Measurements from ENCODE around the gene FMN2. TPM values are rescaled to one million over a fixed set of nuclear protein-coding genes. Genes with fewer than 3 reads are reported as not detected.

The FMN2 gene
- total RNA-seq, 1 donor from 2014 or later, result not detected

DNA sequence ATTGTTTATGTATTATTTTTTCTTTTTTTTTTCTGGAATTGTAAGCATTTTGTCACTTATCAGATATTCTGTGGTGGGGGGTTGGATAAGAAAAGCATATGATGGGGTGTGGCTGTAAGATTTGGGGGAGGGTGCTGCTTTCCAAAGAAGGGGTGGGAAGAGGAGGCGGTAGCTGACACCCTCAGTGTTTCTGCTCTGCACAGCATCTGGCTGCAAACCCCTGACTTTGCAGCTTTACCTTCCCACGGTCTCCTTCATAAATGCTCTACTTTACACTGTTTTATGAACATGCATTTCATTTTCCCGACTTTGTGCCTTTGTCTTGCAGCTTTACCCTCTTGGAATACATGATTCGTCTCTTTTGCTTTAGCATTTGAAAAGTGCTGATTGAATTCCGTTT lies 7.6 kb downstream of the FMN2 start:
- ATAC-seq, result no peak

DNA sequence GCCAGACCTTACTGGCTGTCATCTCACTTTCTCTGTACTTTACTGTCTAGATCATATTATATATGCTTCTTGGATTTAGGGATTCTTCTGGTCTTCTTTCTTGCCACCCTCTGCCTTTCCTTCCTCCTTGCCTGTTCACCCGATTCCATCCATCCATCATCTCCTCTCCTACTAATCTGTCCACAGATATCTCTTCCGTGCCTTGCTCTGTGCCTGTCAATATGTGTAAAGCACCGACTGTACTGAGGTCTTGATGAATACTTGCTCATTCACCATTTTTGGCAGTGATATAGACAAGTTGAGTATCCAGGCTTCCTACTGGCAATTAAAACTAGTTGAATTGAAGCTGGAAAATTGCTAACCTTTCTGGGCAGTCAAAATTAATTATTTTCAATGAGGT lies 8.1 kb downstream of the FMN2 start:
- no peak for ATAC-seq

DNA sequence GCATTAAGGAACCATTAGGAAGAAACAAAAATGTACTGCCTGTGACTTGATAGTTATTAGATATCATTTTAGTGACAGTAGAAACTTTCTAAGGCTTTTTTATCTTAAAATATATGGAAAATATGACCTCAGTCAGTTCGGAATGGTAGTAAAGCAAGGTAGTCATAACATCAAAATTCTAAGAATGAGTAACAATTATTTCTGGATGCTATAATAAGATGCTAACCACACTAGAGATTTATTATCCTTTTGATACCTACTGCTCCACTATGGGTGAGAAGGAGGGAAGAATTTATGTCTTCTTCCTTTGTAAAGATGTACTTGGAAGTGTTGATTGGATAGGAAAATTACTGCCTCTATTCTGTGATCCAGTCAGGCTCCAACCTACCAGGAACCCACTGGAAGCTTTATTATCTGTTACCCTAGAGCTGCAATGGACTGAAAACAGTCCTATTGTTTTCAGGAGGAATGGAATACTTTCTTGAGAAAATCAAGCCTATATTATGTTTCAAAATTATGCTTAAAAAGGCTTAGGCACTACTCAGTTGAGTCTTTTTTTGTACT lies 8.8 kb downstream of the FMN2 start:
- no peak for ATAC-seq

DNA sequence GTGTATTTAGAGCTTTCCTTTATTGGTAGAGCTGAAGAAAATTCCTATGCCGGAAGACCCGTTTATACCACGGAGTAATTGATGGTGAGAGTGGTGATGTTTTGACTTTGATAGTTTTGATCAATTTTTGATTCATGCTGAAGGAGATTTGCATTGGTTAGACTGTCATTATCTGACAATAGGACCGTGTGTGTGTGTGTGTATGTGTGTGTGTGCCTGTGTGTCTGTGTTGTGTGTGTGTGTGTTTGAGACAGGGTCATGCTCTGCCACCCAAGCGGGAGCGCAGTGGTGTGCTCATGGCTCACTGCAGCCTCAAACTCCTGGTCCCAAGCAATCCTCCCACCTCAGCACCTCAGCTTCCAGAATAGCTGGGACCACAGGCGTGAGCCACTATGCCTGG lies 9.6 kb downstream of the FMN2 start:
- no peak for ATAC-seq

DNA sequence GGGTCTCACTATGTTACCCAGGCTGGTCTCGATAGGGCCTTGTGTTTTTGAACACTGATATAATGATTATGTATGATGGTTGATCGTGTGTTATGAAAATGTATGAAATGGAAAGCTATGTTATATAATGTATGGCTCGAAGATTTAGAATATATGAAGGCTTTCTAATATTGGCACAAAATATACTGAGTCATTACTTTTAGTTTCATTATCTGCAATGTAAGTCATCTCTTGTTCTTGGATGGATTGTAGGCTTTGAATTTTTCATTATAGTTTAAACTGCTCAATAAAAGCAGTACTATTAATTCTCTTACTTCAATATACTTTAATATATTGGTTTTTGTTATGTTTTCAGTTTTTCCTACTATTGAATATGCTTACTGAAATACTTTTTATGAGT lies 10.1 kb downstream of the FMN2 start:
- ATAC-seq, result no peak

DNA sequence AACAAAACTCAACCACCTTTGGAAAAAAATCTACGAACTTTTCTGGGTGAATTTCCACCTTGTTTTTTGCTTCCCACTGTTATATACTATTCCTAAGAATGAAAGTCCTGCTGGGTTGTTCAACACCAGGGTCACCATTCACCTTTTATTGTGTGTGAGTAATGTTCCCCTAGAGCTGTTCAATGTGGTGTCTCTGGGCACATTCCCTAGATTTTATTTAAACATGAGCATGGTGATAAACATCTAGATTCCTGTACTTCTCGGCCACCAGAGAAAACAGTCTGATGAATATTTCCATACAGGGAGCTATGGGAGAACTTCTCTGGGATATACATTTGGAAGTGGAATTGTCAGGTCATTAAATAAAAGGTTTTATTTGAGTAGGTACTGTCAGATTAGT lies 13.0 kb downstream of the FMN2 start:
- ATAC-seq, result no peak

DNA sequence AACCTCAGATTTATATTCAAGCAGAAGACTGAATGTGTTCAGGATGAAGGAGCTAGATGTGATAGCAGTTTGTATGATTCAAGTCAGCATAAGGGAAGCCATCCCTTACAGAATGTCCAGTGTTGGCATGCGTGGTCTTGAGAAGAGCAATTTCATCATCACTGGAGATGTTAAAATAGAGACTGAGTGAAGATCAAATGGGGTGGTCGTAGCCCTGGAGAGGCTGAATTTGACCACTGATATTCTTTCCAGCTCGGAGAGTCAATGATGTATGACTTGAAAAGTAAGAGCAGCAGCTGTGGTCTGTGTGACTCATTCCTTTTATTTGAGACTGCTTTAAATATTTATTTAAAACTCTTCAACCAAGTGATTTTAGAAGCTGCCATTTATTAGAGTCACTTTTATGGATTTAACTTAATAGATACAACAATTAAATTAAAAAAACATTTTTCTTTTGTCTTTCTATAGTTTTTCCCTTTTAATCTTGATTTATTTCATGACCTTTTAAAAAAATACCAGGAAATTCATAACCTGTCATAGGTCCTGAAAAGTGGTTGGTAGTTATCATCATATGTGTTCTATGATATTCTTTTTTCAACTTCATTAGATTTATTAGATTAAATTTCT lies 15.5 kb downstream of the FMN2 start:
- ATAC-seq, result no peak

DNA sequence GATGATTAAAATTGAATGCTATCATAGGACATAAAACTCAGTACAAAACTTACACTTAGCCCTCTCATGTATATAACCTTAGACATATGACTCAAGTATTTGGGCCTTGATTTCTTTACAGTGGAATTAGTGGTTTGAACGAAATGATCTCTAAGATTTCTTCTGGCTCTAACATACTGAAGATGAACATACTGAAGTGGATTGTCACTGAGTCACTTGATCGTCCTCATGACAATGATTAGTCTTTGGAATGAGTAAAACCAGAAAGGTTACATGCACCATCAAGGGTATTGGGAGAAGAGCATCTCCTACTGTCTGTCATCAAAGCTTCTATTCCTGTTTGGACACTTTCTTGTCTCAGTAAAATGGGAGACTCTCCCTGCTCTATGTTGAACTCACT lies 17.4 kb downstream of the FMN2 start:
- no peak for ATAC-seq

DNA sequence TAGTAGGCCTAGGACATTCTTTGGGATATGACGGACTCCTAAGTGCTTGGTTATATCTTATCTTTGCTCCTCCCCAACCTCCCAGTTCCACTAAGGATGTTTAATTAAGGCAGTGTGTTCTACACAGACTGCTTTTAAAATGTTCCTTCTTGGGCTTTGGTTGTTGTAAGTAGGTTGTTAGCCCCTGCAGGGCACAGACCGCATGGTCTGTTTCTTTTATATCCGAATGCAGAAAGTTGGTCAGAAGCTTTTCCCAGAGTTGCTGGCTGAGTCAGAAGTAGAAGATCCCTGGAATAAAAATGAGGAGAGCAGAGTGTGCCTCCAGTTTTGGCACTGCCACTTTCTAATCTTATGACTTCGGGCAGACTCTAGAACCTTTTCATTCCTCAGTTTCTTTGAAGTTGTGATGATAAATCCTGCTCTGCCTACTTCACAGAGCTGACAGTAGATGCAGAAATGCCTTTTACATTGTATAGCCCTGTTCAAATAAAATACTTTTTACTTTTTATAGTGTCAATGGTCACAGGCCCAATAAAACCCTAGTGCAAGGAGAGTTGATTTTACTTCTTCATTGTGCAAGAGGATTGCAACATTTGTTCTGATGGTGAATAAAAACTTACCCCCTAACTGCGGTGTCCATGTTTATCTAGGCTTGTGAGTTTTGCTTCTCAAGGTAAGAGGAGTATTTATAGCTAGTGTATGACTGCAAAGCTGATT lies 18.4 kb downstream of the FMN2 start:
- no peak for ATAC-seq

DNA sequence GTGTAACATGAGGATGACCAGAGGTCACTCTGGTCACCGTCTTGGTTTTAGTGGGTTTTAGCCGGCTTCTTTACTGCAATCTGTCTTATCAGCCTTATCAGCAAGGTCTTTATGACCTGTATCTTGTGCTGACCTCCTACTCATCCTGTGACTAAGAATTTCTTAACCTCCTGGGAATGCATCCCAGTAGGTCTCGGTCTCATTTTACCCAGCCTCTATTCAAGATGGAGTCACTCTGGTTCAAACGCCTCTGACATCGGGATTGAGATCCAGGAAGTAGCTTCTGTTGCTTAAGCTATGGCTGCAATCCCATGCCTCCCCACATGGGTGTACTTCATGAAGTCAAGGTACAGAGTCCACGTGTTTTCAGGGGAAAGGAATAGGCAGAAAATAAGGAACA lies 19.9 kb downstream of the FMN2 start:
- no peak for ATAC-seq

DNA sequence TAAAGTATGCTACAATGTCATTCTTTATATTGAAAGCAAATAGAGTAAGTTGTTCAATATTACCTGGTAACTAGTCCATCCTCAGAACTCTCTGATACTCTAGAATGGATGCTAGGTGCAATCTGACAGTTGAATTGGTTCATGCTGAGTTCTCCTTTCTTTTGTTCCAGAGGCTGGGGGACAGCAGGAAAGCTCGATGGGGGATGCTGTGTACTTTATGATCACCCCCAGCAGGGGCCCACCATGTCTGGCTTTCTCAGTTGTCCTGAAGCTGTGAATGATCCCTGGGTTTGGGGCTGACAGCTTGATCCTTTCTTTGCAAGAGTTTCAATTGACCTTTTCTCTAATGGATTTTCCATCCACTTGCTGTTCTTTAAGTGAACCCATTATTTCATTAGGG lies 22.5 kb downstream of the FMN2 start:
- no peak for ATAC-seq

DNA sequence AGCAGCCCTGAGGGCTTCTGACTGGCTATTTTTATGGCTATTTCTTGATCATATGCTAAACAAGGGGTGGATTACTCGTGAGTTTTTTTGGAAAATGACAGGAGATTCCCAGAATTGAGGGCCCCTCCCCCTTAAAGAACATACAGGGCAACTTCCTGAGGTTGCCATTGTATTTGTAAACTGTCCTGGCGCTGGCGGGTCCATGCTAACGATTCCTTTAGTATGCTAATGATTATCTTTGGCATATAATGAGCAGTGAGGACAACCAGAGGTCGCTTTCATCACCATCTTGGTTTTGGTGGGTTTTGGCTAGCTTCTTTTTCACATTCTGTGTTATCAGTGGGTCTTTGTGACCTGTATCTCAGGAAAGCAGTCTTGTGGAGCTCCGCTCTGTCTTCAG lies 24.1 kb downstream of the FMN2 start:
- no peak for ATAC-seq

DNA sequence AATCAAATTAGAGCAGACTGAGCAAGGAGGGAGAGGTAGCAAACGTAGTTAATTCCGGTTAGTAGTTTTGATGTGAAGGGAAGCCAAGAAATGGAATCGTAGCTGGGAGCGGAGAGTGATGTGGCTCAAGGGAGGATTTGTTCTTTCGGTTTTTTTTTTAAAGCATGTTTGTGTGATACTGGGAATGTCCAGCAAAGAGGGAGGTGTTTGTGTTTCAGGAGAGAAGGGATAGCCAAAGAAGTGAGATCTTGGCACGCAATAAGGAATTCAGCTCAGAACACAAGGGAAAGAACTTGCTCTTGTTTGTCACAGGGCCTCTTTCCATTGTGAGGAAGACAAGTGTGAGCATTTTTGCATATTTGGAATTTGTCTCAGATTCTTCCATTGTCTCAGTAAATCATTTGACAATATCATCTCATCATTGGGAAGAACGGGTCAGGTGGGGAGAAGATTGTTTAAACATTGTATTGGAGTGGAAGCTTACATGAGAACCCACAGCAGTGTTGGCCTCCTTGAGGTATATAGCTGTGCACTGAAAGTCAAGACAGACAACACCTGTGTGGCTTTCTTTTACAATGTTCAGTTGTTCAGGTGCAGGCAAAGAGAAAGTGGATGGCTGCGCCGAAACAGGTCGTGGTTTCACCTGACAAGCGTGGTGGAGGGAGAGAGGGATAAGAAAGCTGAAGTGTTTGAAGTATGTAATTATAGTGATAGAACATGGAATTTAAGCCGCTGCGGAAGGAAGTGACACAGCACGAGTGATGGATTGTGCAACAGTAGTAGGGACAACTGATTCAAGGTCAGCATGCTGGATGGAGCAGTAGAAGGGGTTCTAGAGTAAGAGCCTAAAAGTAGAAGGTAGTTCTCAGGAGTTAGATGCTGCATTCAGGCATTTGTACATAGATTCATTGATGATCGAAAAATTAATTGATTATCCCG lies 25.4 kb downstream of the FMN2 start:
- no peak for ATAC-seq

DNA sequence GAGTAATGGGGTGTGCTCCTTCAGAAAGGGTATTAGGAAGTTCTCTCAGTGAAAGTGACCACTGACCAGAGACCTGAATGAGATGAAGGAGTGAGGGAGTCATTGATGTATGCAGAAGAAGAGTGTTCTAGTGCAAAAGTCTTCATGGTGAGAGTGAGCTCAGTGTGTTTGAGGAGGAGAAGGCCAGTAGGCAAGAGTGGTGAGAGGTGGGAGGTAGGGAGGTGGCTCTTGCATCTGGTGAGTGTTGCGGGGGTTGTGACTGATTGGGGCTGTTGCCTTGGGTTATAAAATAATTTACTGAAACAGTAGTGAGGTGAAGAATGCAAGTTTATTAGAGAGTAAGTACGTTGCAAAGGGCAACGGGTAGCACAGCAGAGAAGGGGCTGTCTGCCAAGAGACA lies 26.2 kb downstream of the FMN2 start:
- no peak for ATAC-seq

DNA sequence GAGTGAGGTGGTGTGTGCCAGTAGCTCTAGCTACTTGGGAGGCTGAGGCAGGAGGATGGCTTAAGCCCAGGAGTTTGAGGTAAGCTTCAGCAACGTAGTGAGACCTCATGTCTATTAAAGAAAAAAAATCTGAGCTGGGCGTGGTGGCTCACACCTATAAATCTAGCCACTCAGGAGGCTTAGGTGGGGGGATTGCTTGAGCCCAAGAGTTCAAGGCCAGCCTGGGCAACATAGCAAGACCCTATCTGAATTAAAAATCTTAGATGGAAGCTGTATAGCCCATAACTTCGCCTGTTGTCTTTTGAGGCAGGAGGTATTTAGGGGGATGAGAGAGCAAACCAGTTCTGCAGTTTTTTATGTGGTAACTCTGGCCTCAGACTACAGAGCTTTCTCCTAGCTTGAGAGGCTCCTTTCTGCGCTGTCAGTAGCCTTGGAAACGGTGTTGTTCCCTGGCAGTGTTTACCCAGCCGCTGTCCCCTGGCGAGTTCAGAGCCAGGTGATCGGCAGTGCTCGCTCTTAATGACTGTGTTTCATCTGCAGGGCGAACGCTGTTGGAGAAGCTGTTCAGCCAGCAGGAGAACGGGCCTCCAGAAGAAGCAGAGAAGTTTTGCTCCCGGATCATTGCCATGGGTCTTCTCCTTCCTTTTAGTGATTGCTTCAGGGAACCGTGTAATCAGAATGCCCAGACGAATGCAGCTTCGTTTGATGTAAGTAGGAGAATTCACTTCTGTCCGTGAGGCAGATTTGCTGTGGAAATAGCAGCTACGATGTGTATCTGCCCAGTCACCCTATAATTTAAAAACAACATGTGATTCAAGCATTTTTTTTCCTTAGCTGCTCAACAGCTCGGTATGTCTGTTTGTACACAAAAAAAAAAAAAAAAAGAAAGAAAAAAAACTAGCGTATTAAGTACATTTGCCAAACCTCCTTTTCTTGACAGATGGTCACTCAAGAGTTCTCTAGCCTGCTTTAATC lies 31.2 kb downstream of the FMN2 start:
- ATAC-seq, result no peak

DNA sequence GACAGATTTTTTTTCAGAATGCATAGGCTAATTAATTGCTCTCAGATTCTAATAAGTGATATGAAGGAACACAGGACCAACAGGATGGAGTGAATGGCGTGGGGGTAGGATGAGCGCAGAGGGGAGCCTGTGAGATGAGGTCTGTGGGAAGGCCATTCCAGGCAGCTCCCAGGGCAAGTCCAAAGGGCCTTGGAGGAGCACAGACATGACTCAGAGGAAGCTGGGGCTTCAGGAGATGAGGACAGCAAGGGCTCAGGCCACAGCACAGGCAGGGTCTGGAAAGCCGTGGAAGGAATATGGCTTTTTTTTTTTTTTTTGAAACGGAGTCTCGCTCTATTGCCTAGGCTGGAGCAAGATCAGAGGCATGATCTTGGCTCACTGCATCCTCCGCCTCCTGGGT lies 35.1 kb downstream of the FMN2 start:
- ATAC-seq, result no peak

DNA sequence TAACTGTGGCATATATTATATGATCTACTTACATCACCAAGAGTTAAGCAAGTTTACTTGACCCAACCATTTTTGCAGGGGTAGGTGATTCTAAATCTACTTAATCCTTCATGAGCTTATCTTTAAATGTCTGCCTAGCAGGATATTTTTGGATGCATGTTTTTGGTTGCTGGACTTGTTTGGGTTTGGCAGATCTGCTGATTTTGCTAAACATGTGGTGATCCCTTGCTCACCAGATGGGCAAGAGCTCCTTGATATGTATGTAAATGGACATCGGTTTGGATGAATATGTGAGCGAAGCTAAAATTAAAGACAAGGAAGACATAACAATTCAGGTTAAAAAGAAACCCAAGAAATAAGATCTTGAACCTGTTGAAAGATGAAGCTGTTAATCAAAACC lies 36.7 kb downstream of the FMN2 start:
- no peak for ATAC-seq

DNA sequence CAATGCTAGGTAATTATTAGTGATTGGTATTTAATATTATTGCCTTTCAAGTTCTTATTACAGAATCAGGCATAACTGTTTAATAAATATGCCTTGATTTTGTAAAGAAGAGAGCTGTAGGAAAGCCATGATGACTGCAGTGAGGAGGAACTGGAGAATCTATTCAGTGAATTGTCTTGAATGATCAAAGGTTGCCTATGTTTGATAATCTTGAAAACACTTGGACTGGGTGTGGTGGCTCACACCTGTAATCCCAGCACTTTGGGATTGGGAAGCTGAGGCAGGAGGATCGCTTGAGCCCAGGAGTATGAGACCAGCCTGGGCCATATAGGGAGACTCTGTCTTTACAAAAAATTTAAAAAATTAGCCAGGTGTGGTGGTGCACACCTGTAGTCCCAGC lies 42.4 kb downstream of the FMN2 start:
- no peak for ATAC-seq

DNA sequence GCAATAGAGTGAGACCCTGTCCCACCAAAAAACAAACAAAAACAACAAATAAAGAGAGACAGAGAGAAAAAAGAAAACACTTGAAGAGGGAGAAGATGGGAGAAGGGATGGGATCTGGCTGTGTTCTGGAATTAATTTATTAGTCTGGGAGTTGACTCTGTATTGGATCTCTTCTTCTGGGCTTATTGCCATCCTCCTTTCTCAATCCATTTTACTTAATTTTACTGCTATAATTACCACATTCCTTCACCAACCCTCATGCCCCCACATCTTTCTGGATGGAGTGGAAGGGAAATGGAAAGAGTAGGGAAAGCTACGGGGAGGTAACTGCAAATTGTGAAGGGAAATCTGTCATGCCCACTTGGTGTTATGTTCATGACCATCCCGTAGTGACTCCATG lies 42.9 kb downstream of the FMN2 start:
- no peak for ATAC-seq

DNA sequence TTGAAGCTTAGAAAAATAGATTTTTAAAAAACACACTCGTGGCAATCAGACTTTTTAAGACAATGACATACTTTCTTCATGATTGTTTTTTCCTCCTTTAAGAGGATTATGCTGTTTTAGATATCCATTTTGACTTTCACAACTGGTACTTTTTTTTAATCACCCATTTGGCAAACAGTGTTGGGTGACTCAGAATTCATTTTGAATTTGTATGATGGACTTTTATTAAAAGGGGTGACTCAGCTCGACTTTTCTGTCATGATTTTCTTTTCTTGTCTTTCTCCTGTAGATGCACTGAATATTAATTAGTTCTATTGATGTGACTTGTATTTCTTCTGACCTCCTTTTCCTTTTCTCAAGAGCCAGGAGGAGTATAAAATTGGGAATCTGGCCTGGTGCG lies 44.7 kb downstream of the FMN2 start:
- ATAC-seq, result no peak

DNA sequence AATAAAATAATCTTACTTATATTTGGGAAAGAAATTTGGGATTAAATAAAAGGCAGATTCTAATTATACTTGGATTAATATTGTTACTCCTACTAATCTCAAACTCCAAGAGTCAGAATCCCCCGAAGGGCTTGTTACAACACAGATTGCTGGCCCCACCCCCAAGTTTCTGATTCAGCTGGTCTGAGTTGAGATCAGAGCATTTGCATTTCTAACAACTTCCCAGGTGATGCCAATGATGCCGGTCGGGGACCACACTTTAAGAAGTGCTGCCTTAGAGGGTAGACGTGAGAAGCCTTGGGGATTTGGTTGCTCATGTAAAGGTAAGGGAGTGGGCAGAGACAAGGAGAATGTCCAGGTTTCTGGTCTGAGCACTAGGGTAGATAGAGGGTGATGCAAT lies 47.2 kb downstream of the FMN2 start:
- no peak for ATAC-seq

DNA sequence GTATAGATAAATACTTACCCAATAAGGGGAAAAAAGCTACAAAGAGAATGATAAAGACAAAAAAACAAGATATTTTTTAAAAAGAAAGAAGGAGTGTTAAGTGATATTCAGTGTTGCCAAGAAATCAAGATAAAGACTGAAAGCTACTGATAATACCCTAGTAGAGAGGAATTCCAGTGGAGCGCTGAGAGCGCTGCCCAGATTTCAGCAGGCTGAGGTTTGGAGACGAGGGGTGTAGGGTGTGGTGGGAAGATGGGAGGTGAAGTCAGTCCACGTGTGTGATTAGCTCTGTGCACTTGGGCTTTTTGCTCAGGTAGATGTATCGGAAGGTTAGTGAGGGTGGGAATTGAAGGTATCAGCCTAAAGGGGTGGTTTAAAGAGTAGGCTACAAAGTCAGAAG lies 47.8 kb downstream of the FMN2 start:
- ATAC-seq, result no peak

Measured in esophagus mucosa (tissue), 1 donor.